CD14-positive monocyte (primary cell): ENCODE data around the gene PDLIM7. TPM values are rescaled to one million over a fixed set of nuclear protein-coding genes. Genes with fewer than 3 reads are reported as not detected.

Source experiments
- DNase-seq, 3 donors: peaks; one replicate each; pipeline ENCODE4 v3.0.0-alpha.2; 2011 to 2022
- H2AFZ ChIP-seq: 2 replicates; pipeline ENCODE4 v1.6.0; 2012; ENCODE audit warnings: mild to moderate bottlenecking, low read depth, low read length, inconsistent platforms; ENCODE audit not compliant: insufficient read depth, poor library complexity, severe bottlenecking
- H3K27ac ChIP-seq, 2 donors: 1 replicate in 1 of 2; 2 replicates in 1 of 2; pipeline ENCODE4 v1.5.1; 2012 to 2013; ENCODE audit warnings: low read length in 2 of 2, control low read depth in 1 of 2, inconsistent platforms in 1 of 2, low read depth in 1 of 2, mild to moderate bottlenecking in 1 of 2
- H3K27me3 ChIP-seq, 2 donors: one replicate each; pipeline versions ENCODE4 v1.6.0 to v1.6.1; 2011 to 2013; ENCODE audit warnings: low read length in 2 of 2; ENCODE audit not compliant: control insufficient read depth in 2 of 2, insufficient read depth in 2 of 2
- H3K36me3 ChIP-seq, 2 donors: replicated peaks in 1 of 2; 1 replicate in 1 of 2; 2 replicates in 1 of 2; pipeline versions ENCODE4 v1.5.1 to v1.6.1; 2012 to 2013; ENCODE audit warnings: low read length in 2 of 2, control low read depth in 1 of 2, inconsistent platforms in 1 of 2, mild to moderate bottlenecking in 1 of 2; ENCODE audit not compliant: insufficient read depth in 2 of 2, control insufficient read depth in 1 of 2
- H3K4me1 ChIP-seq, 2 donors: 1 replicate in 1 of 2; 2 replicates in 1 of 2; pipeline versions ENCODE4 v1.5.1 to v1.6.1; 2012 to 2013; ENCODE audit warnings: low read length in 2 of 2, control low read depth in 1 of 2, inconsistent platforms in 1 of 2, mild to moderate bottlenecking in 1 of 2, moderate library complexity in 1 of 2; ENCODE audit not compliant: insufficient read depth in 2 of 2, control insufficient read depth in 1 of 2
- H3K4me2 ChIP-seq: replicated peaks from 2 replicates; pipeline ENCODE3; 2012; ENCODE audit warnings: low read length, moderate library complexity, mild to moderate bottlenecking; ENCODE audit not compliant: poor library complexity, severe bottlenecking; ENCODE audit errors: extremely low read depth
- H3K4me3 ChIP-seq, 3 experiments: fragments of 200-600 bp in 1 of 3; sonication (generic) in 1 of 3; replicated peaks in 1 of 3; 1 replicate in 2 of 3; 2 replicates in 1 of 3; pipeline ENCODE4 v1.5.1; 2011 to 2013; ENCODE audit warnings: low read length in 3 of 3, mild to moderate bottlenecking in 3 of 3, control low read depth in 2 of 3, low read depth in 2 of 3, inconsistent platforms in 1 of 3, moderate library complexity in 1 of 3
- H3K79me2 ChIP-seq: 2 replicates; pipeline ENCODE4 v1.6.0; 2012; ENCODE audit warnings: mild to moderate bottlenecking, control low read depth, inconsistent platforms, low read length, moderate library complexity; ENCODE audit not compliant: insufficient read depth
- H3K9ac ChIP-seq: 2 replicates; pipeline ENCODE4 v1.6.0; 2017; ENCODE audit warnings: low read length, mild to moderate bottlenecking; ENCODE audit not compliant: insufficient read depth, poor library complexity, severe bottlenecking
- H3K9me3 ChIP-seq, 2 donors: replicated peaks in 1 of 2; 1 replicate in 1 of 2; 2 replicates in 1 of 2; pipeline versions ENCODE4 v1.5.1 to v1.6.1; 2012 to 2013; ENCODE audit warnings: low read length in 2 of 2, control low read depth in 1 of 2; ENCODE audit not compliant: control insufficient read depth in 1 of 2, insufficient read depth in 1 of 2
- H4K20me1 ChIP-seq: 2 replicates; pipeline ENCODE4 v1.6.0; 2012; ENCODE audit warnings: mild to moderate bottlenecking, low read length, control low read depth, moderate library complexity; ENCODE audit not compliant: insufficient read depth
- H3K27ac Mint-ChIP-seq, 7 donors: one replicate each; pipeline ENCODE4 v1.8.0; 2020; ENCODE audit warnings: mild to moderate bottlenecking in 7 of 7, mixed read lengths in 7 of 7, moderate library complexity in 6 of 7, inconsistent platforms in 2 of 7
- H3K27me3 Mint-ChIP-seq, 3 donors: one replicate each; pipeline ENCODE4 v1.8.0; 2021 to 2022; ENCODE audit warnings: low read depth in 3 of 3, mild to moderate bottlenecking in 3 of 3, mixed read lengths in 3 of 3, moderate library complexity in 3 of 3, inconsistent platforms in 1 of 3
- H3K36me3 Mint-ChIP-seq, 2 donors: one replicate each; pipeline ENCODE4 v1.8.0; 2020; ENCODE audit warnings: mixed read lengths in 2 of 2, inconsistent platforms in 1 of 2, mild to moderate bottlenecking in 1 of 2
- H3K4me1 Mint-ChIP-seq: one replicate; pipeline ENCODE4 v1.8.0; 2020; ENCODE audit warnings: mild to moderate bottlenecking, mixed read lengths
- H3K4me3 Mint-ChIP-seq, 2 donors: one replicate each; pipeline ENCODE4 v1.8.0; 2020; ENCODE audit warnings: mild to moderate bottlenecking in 2 of 2, mixed read lengths in 2 of 2, moderate library complexity in 1 of 2
- H3K9me3 Mint-ChIP-seq, 7 donors: one replicate each; pipeline ENCODE4 v1.8.0; 2020 to 2022; ENCODE audit warnings: mixed read lengths in 7 of 7, mild to moderate bottlenecking in 6 of 7, moderate library complexity in 6 of 7, inconsistent platforms in 2 of 7
- WGBS: methylation state at CpG from one replicate; pipeline ENCODE4 v1.1.5; 2013; ENCODE audit warnings: missing lambda C conversion rate; ENCODE audit not compliant: insufficient coverage; 5-methylcytosine and 5-hydroxymethylcytosine counted together
- intact Hi-C, 2 donors: fragments of 100-400 bp; cut with micrococcal nuclease; formaldehyde crosslinking; loops; one replicate each; pipeline versions ENCODE4 v1.15.0 to v1.15.1; 2023
- polyA plus RNA-seq, 3 donors: library from polyadenylated mRNA; depleted of rRNA in 1 of 3; unstranded in 2 of 3; stranded (reverse) in 1 of 3; fragments of 300-500 nt in 2 of 3; fragments of >200 nt in 1 of 3; fragmentation: Illumina TruSeq in 2 of 3; gene quantifications; 1 replicate in 2 of 3; 2 replicates in 1 of 3; pipeline ENCODE4 v1.2.3, GENCODE V29; 2012 to 2021
- TF ChIP-seq, protein P1 (sequence below): fragments of 200-600 bp; IDR thresholded peaks from one replicate; pipeline ENCODE4 v1.8.0; 2022; ENCODE audit warnings: antibody characterized with exemption, mild to moderate bottlenecking

The PDLIM7 gene
- polyA plus RNA-seq, 3 donors, result 21.6 to 126 (median 27.2) TPM

DNA sequence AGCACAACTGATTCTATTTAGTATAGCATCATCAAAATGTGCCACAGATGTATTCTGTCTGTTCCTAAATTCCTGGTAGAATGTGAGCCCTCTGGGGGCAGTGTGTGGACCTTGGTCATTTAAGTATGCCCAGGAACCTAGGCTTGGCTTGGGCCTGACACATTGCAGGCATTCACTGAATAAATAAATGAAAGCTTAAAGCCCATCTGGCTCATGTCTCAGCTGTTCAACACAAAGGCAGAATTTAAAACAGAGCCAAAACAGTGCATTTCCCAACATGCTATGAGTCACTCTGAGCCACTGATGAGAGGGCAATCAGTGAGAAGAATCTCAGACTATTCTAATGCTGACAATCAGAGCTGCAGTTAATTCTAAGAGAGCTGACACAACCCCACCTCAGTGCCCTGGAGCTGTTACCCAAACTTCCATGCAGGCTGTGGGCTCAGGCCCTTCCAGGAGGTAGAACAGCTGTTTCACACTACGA is 48.9 kb upstream of the PDLIM7 start:
- peaks cover 43% of the 10 kb centered on the region for H3K4me1 Mint-ChIP-seq

DNA sequence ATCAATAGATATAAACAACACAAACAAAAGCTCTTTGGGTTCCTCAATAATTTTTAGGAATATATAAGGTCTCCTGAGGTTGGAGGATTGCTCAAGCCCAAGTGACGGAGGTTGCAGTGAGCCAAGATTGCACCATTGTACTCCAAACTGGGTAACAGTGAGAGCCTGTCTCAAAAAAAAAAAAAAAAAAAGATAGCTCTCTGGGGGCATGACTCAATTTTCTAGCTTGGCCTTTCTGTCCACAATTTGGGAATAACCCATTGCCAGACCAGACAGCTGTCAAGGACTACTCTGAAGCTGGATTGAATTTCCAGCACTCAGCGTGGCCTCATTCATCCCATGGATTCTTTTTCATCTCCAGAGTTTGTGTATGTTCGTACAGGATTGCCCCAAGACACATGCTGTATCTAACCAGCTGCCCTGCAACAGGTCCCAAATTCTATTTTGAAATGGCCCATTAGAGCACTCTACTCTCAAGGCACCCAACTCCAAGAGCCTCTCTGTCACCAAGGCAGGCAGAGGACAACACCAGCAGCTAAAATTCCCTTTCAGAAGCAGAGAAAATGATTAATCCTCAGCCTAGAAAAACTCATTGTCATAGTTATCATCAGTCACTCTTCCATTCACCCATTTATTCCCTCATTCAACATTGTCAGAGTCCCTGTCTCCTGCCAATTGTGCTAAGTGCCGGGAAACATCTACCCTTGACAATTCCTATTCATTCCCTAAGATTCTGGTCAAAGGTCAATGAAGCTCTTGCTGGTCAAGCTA is 48.3 kb upstream of the PDLIM7 start:
- peak; percentile 83 to 95 (median 93) for DNase-seq
- peaks cover 0 to 1% (median 0%) of the 10 kb centered on the region in 3 donors for H3K27me3 Mint-ChIP-seq
- peaks cover 23 to 39% of the 10 kb centered on the region in 2 donors for H3K36me3 Mint-ChIP-seq
- Histone ChIP-seq H2AFZ (no peak overlapping the region), H3K9me3 (no peaks in the 10 kb centered on the region), H3K4me3 (peak overlapping the region in 1 of 3 experiments; percentile 43), H3K4me1 (peaks cover 37 to 44% of the 10 kb centered on the region in 2 donors), H3K27me3 (no peaks in the 10 kb centered on the region), H3K4me2 (peak overlapping the region; percentile 40), H3K9ac (peak overlapping the region; percentile 65), H3K27ac (peak overlapping the region; percentile 69 to 97), H3K79me2 (peaks cover 79% of the 10 kb centered on the region), H4K20me1 (peaks cover 87% of the 10 kb centered on the region), H3K36me3 (peaks cover 4 to 39% of the 10 kb centered on the region in 2 donors)
- peak overlapping the region; percentile 60 to 69 for H3K4me3 Mint-ChIP-seq
- H3K27ac Mint-ChIP-seq, result peak overlapping the region; percentile 95 to 99 (median 98)
- H3K4me1 Mint-ChIP-seq, result peaks cover 43% of the 10 kb centered on the region
- 64% methylated on average over 4 of the region's 4 CpGs for WGBS
- H3K9me3 Mint-ChIP-seq, result no peaks in the 10 kb centered on the region
- TF ChIP-seq, protein P1, sequence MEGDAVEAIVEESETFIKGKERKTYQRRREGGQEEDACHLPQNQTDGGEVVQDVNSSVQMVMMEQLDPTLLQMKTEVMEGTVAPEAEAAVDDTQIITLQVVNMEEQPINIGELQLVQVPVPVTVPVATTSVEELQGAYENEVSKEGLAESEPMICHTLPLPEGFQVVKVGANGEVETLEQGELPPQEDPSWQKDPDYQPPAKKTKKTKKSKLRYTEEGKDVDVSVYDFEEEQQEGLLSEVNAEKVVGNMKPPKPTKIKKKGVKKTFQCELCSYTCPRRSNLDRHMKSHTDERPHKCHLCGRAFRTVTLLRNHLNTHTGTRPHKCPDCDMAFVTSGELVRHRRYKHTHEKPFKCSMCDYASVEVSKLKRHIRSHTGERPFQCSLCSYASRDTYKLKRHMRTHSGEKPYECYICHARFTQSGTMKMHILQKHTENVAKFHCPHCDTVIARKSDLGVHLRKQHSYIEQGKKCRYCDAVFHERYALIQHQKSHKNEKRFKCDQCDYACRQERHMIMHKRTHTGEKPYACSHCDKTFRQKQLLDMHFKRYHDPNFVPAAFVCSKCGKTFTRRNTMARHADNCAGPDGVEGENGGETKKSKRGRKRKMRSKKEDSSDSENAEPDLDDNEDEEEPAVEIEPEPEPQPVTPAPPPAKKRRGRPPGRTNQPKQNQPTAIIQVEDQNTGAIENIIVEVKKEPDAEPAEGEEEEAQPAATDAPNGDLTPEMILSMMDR, result no peak
- intact Hi-C loops, result loop anchor here in 1 of 2 donors (2.0 to 10.0 kb wide), 2 partner anchors 35 to 51 kb away; partner anchors contain the start of gene PDLIM7

More for the DNA sequence above, 48.9 kb upstream of the PDLIM7 start:
- peaks cover 81% of the 10 kb centered on the region for H3K79me2 ChIP-seq
- WGBS, result 33% methylated on average over 1 of the region's 1 CpG
- DNase-seq, result peak; percentile 82 to 94 (median 91)
- peak overlapping the region in 1 of 3 experiments; percentile 43 for H3K4me3 ChIP-seq
- peak overlapping the region; percentile 65 for H3K9ac ChIP-seq
- H3K4me2 ChIP-seq, result peak overlapping the region; percentile 40
- Mint-ChIP-seq H3K27me3 (peaks cover 0 to 1% (median 0%) of the 10 kb centered on the region in 3 donors), H3K9me3 (no peaks in the 10 kb centered on the region), H3K27ac (peak overlapping the region; percentile 95 to 99 (median 98)), H3K36me3 (peaks cover 28 to 45% of the 10 kb centered on the region in 2 donors), H3K4me3 (peak overlapping the region in 1 of 2 donors; percentile 69)
- TF ChIP-seq, protein P1, result no peak
- H3K9me3 ChIP-seq, result no peaks in the 10 kb centered on the region
- H4K20me1 ChIP-seq, result peaks cover 88% of the 10 kb centered on the region
- H3K36me3 ChIP-seq, result peaks cover 4 to 39% of the 10 kb centered on the region in 2 donors
- H2AFZ ChIP-seq, result no peak overlapping the region
- intact Hi-C loops, result loop anchor here in 1 of 2 donors (10.0 kb wide), 1 partner anchor 51 kb away; the partner anchor contains the start of gene PDLIM7
- peaks cover 37 to 44% of the 10 kb centered on the region in 2 donors for H3K4me1 ChIP-seq
- H3K27ac ChIP-seq, result peak overlapping the region; percentile 69 to 97
- no peaks in the 10 kb centered on the region for H3K27me3 ChIP-seq
